Prostate gland (tissue), 2 donors: ENCODE measurements around the gene GLMP. TPM values are rescaled to one million over a fixed set of nuclear protein-coding genes. Genes with fewer than 3 reads are reported as not detected.

Experiments used
- DNase-seq: peaks from one replicate; pipeline ENCODE4 v3.0.0-alpha.2; 2019; ENCODE audit warnings: low spot score
- H3K27ac ChIP-seq, 2 donors: fragments of 200-600 bp; sonication (generic); 2 replicates each; pipeline ENCODE4 v1.5.1; 2017 to 2019
- H3K27me3 ChIP-seq: fragments of 200-600 bp; sonication (generic); replicated peaks from 2 replicates; pipeline ENCODE4 v1.5.1; 2019; ENCODE audit not compliant: insufficient read depth
- H3K36me3 ChIP-seq, 2 donors: fragments of 200-600 bp; sonication (generic); 1 replicate in 1 of 2; 2 replicates in 1 of 2; pipeline versions ENCODE4 v1.5.1 to v1.8.1; 2017 to 2019
- H3K4me1 ChIP-seq: fragments of 200-600 bp; sonication (generic); replicated peaks from 2 replicates; pipeline ENCODE4 v1.5.1; 2019
- H3K4me3 ChIP-seq, 2 donors: fragments of 200-600 bp; sonication (generic); 2 replicates each; pipeline ENCODE4 v1.5.1; 2017 to 2019
- H3K9me3 ChIP-seq: fragments of 200-600 bp; sonication (generic); 2 replicates; pipeline ENCODE4 v1.5.1; 2017
- CTCF ChIP-seq, 4 experiments: fragments of 200-600 bp in 2 of 4; fragments of 450-650 bp in 2 of 4; sonication (generic) in 2 of 4; IDR thresholded peaks; 1 replicate in 3 of 4; 2 replicates in 1 of 4; pipeline ENCODE4 v1.5.1; 2016 to 2019; ENCODE audit warnings: antibody characterized with exemption in 4 of 4, mild to moderate bottlenecking in 2 of 4, moderate library complexity in 2 of 4
- POLR2A ChIP-seq: fragments of 450-650 bp; IDR thresholded peaks from one replicate; pipeline ENCODE4 v1.6.1; 2016; ENCODE audit warnings: antibody characterized with exemption, mild to moderate bottlenecking
- POLR2AphosphoS5 ChIP-seq: sonication (generic); formaldehyde crosslinking; IDR thresholded peaks from one replicate; pipeline ENCODE4 v1.6.1; 2017; ENCODE audit warnings: antibody characterized with exemption
- WGBS: methylation state at CpG from one replicate; pipeline ENCODE4 v1.1.5; 2018; 5-methylcytosine and 5-hydroxymethylcytosine counted together
- intact Hi-C: fragments of 100-400 bp; cut with DNase I; formaldehyde crosslinking; loops from one replicate; pipeline ENCODE4 v1.14.2; 2022
- total RNA-seq, 2 donors: library from RNA; depleted of rRNA; stranded (reverse); fragments of >200 nt; gene quantifications; one replicate each; pipeline ENCODE4 v1.1.0, GENCODE V29; 2016

Gene GLMP
- total RNA-seq, 2 donors from 2014 or later = 91.7 to 132 TPM

GRCh38 chr1:156258859-156259258, 36.6 kb downstream of the GLMP start:
- WGBS = 89% methylated on average over 7 of the region's 8 CpGs
- intact Hi-C loops = no loop called here

DNA sequence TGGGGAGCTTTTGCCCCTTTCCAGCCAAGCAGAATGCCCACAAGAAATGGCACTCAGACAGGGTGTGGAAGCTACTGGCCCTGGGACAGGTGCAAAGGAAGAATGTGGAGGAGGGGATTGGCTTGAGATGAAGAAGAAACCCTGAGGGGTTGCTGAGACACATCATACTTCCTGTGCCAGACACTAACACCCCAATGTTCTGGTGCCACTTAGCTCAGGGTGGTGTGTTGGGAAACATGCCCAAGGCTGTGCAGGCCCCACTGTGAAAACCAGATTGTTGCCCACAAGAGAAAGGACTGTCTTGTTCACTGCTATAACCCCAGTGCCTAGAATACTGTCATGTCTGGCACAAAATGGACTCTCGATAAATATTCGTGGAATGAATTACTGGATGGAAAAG, 37.8 kb downstream of the GLMP start:
- no peak overlapping the region for H3K27ac ChIP-seq
- peaks cover 17 to 34% of the 10 kb centered on the region in 2 donors for H3K36me3 ChIP-seq
- no peaks in the 10 kb centered on the region for H3K27me3 ChIP-seq
- no peak for DNase-seq
- TF ChIP-seq CTCF (IDR thresholded peaks at IDR 0.05) (no peak), POLR2AphosphoS5 (no peak), POLR2A (no peak)
- no peaks in the 10 kb centered on the region for H3K9me3 ChIP-seq
- intact Hi-C loops = no loop called here
- H3K4me3 ChIP-seq = no peak overlapping the region
- 88% methylated on average over 2 of the region's 2 CpGs for WGBS
- no peaks in the 10 kb centered on the region for H3K4me1 ChIP-seq

More at GRCh38 chr1:156258859-156259258, 36.6 kb downstream of the GLMP start:
- TF ChIP-seq CTCF (IDR thresholded peaks at IDR 0.05) (no peak), POLR2A (no peak), POLR2AphosphoS5 (no peak)
- H3K27me3 ChIP-seq = no peaks in the 10 kb centered on the region
- H3K27ac ChIP-seq = no peak overlapping the region
- H3K9me3 ChIP-seq = no peaks in the 10 kb centered on the region
- no peaks in the 10 kb centered on the region for H3K4me1 ChIP-seq
- H3K36me3 ChIP-seq = peaks cover 12 to 24% of the 10 kb centered on the region in 2 donors
- no peak overlapping the region for H3K4me3 ChIP-seq
- DNase-seq = no peak

DNA sequence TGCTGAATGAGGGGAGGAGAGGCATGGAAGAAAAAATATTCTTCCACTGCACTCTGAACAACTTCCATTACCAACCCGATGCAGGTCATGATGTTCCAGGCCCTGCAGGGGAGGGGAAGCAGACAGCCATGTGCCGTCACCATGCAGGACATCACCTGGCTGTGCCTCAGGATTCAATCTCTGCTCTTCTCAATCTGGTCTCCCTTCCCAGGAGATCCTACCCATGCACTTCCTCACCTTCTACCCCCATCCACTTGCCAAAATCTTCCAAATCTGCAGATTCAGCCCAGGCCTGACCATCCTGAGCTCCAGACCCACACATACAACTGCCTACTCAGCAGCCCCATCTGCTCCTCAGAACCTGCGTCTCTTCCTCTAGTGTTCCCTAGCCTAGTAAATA, 41.8 kb downstream of the GLMP start:
- 89% methylated on average over 3 of the region's 3 CpGs for WGBS
- peaks cover 23 to 41% of the 10 kb centered on the region in 2 donors for H3K36me3 ChIP-seq
- no peak for TF ChIP-seq CTCF (IDR thresholded peaks at IDR 0.05)
- no peak for TF ChIP-seq POLR2AphosphoS5
- no peak for TF ChIP-seq POLR2A

GRCh38 chr1:156251527-156251926, 44.0 kb downstream of the GLMP start:
- H3K4me3 ChIP-seq = no peak overlapping the region
- no peaks in the 10 kb centered on the region for H3K4me1 ChIP-seq
- no peak for DNase-seq
- intact Hi-C loops = no loop called here
- no peaks in the 10 kb centered on the region for H3K27me3 ChIP-seq
- H3K36me3 ChIP-seq = peaks cover 23 to 31% of the 10 kb centered on the region in 2 donors
- no peaks in the 10 kb centered on the region for H3K9me3 ChIP-seq
- no peak for TF ChIP-seq POLR2A
- no peak for TF ChIP-seq POLR2AphosphoS5
- no peak for TF ChIP-seq CTCF (IDR thresholded peaks at IDR 0.05)
- WGBS = 16% methylated on average over 3 of the region's 3 CpGs
- no peak overlapping the region for H3K27ac ChIP-seq

More for the DNA sequence above, 41.8 kb downstream of the GLMP start:
- Histone ChIP-seq H3K27ac (no peak overlapping the region), H3K9me3 (no peaks in the 10 kb centered on the region), H3K27me3 (no peaks in the 10 kb centered on the region), H3K4me3 (no peak overlapping the region), H3K4me1 (no peaks in the 10 kb centered on the region)
- DNase-seq = no peak
- intact Hi-C loops = no loop called here

- H3K36me3 ChIP-seq = peaks cover 23 to 31% of the 10 kb centered on the region in 2 donors
Measured at GRCh38 chr1:156249593-156249992, 45.9 kb downstream of the GLMP start.

More at GRCh38 chr1:156249593-156249992, 45.9 kb downstream of the GLMP start:
- Histone ChIP-seq H3K27ac (no peak overlapping the region), H3K4me3 (no peak overlapping the region), H3K27me3 (no peaks in the 10 kb centered on the region), H3K4me1 (no peaks in the 10 kb centered on the region), H3K9me3 (no peaks in the 10 kb centered on the region)
- 82% methylated on average over 5 of the region's 5 CpGs for WGBS
- DNase-seq = no peak
- TF ChIP-seq CTCF (IDR thresholded peaks at IDR 0.05) (no peak), POLR2AphosphoS5 (no peak), POLR2A (no peak)
- intact Hi-C loops = no loop called here
